Mesenchymal stem cell (in vitro differentiated cells and primary cell): ENCODE measurements around the gene CD28.

ENCODE experiments used
- DNase-seq: peaks from one replicate; pipeline ENCODE4 v3.0.0-alpha.2; 2013
- H2AFZ ChIP-seq: one replicate; pipeline ENCODE4 v1.6.1; 2013; ENCODE audit warnings: low read depth, mild to moderate bottlenecking, control low read depth, inconsistent platforms, low read length, moderate library complexity
- H2AK5ac ChIP-seq: 2 replicates; pipeline ENCODE4 v1.6.1; 2013; ENCODE audit warnings: low read length, moderate library complexity, mild to moderate bottlenecking, inconsistent platforms; ENCODE audit not compliant: severe bottlenecking
- H2BK120ac ChIP-seq: one replicate; pipeline ENCODE4 v1.6.1; 2013; ENCODE audit warnings: low read depth, mild to moderate bottlenecking, inconsistent platforms, low read length, moderate library complexity
- H2BK12ac ChIP-seq, 2 experiments: one replicate each; pipeline ENCODE4 v1.6.1; 2013; ENCODE audit warnings: inconsistent platforms in 2 of 2, low read length in 2 of 2, mild to moderate bottlenecking in 2 of 2, moderate library complexity in 2 of 2, control low read depth in 1 of 2
- H2BK15ac ChIP-seq: one replicate; pipeline ENCODE4 v1.6.1; 2013; ENCODE audit warnings: mild to moderate bottlenecking, low read depth, inconsistent platforms; ENCODE audit not compliant: poor library complexity, severe bottlenecking
- H2BK5ac ChIP-seq: 2 replicates; pipeline ENCODE4 v1.6.1; 2013; ENCODE audit warnings: low read depth, mild to moderate bottlenecking, low read length, control low read depth, inconsistent platforms; ENCODE audit not compliant: poor library complexity, severe bottlenecking
- H3K14ac ChIP-seq, 2 experiments: one replicate each; pipeline ENCODE4 v1.6.1; 2013; ENCODE audit warnings: inconsistent platforms in 2 of 2, low read length in 2 of 2, control low read depth in 1 of 2, mild to moderate bottlenecking in 1 of 2, moderate library complexity in 1 of 2
- H3K18ac ChIP-seq, 2 experiments: one replicate each; pipeline ENCODE4 v1.6.1; 2013; ENCODE audit warnings: inconsistent platforms in 2 of 2, low read length in 2 of 2, control low read depth in 1 of 2, low read depth in 1 of 2, mild to moderate bottlenecking in 1 of 2
- H3K23ac ChIP-seq, 2 experiments: one replicate each; pipeline ENCODE4 v1.6.1; 2013; ENCODE audit warnings: inconsistent platforms in 2 of 2, low read length in 2 of 2, mild to moderate bottlenecking in 2 of 2, moderate library complexity in 2 of 2, control low read depth in 1 of 2
- H3K27ac ChIP-seq: 2 replicates; pipeline ENCODE4 v1.5.1; 2013; ENCODE audit warnings: mild to moderate bottlenecking, moderate library complexity, low read length, control low read depth, inconsistent platforms; ENCODE audit not compliant: poor library complexity, severe bottlenecking
- H3K27me3 ChIP-seq, 2 experiments: 2 replicates each; pipeline versions ENCODE4 v1.6.1 to v1.7.0; 2013; ENCODE audit warnings: low read length in 2 of 2, mild to moderate bottlenecking in 2 of 2, moderate library complexity in 2 of 2, control low read depth in 1 of 2, inconsistent platforms in 1 of 2; ENCODE audit not compliant: control insufficient read depth in 1 of 2, insufficient read depth in 1 of 2
- H3K36me3 ChIP-seq, 2 experiments: 2 replicates each; pipeline versions ENCODE4 v1.6.1 to v1.7.0; 2013; ENCODE audit warnings: low read length in 2 of 2, control low read depth in 1 of 2, inconsistent platforms in 1 of 2, low read depth in 1 of 2, mild to moderate bottlenecking in 1 of 2; ENCODE audit not compliant: insufficient read depth in 2 of 2, control insufficient read depth in 1 of 2
- H3K4ac ChIP-seq, 2 experiments: one replicate each; pipeline ENCODE4 v1.6.1; 2013; ENCODE audit warnings: inconsistent platforms in 2 of 2, low read length in 2 of 2, mild to moderate bottlenecking in 2 of 2, moderate library complexity in 2 of 2, control low read depth in 1 of 2, low read depth in 1 of 2
- H3K4me1 ChIP-seq: 2 replicates; pipeline ENCODE4 v1.6.1; 2013; ENCODE audit warnings: low read depth, low read length, control low read depth; ENCODE audit not compliant: control insufficient read depth, insufficient read depth
- H3K4me2 ChIP-seq: 2 replicates; pipeline ENCODE4 v1.6.1; 2013; ENCODE audit warnings: low read length, mild to moderate bottlenecking, inconsistent platforms; ENCODE audit not compliant: poor library complexity, severe bottlenecking
- H3K4me3 ChIP-seq, 2 experiments: 2 replicates each; pipeline versions ENCODE4 v1.5.1 to v1.7.0; 2013; ENCODE audit warnings: low read length in 2 of 2, mild to moderate bottlenecking in 2 of 2, control low read depth in 1 of 2, low read depth in 1 of 2; ENCODE audit not compliant: insufficient read depth in 1 of 2
- H3K79me1 ChIP-seq: replicated peaks from 2 replicates; pipeline ENCODE4 v1.6.1; 2013; ENCODE audit warnings: mild to moderate bottlenecking, control low read depth, low read length, inconsistent platforms; ENCODE audit not compliant: poor library complexity, severe bottlenecking
- H3K9ac ChIP-seq: 2 replicates; pipeline ENCODE4 v1.7.0; 2013; ENCODE audit warnings: mild to moderate bottlenecking, low read length, moderate library complexity
- H3K9me3 ChIP-seq: 2 replicates; pipeline ENCODE4 v1.7.0; 2013; ENCODE audit warnings: mild to moderate bottlenecking, low read length; ENCODE audit not compliant: control insufficient read depth
- H4K8ac ChIP-seq: one replicate; pipeline ENCODE4 v1.6.1; 2013; ENCODE audit warnings: inconsistent platforms, mild to moderate bottlenecking, low read length, moderate library complexity
- H4K91ac ChIP-seq: one replicate; pipeline ENCODE4 v1.6.1; 2013; ENCODE audit warnings: mild to moderate bottlenecking, low read length, inconsistent platforms
- WGBS: methylation state at CpG from one replicate; pipeline ENCODE4 v1.1.7; 2013; ENCODE audit warnings: mixed read lengths; 5-methylcytosine and 5-hydroxymethylcytosine counted together

Gene CD28

DNA sequence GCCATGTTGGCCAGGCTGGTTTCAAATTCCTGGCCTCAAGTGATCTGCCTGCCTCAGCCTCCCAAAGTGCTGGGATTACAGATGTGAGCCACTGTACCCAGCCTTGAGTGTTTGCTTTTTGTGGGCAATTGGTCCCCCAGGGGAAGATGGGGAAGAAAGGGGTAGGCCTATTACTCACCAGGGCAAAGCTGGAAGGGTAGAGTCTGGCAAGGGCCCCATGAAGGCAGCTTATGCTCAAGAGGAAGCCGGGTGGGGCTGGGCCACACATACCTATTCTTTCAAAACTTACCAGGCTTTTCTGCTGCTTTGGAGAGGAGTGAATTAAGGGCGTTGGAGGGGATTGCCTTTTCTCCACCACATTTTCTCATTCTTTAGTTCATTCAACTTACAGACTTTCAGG lies 24.5 kb upstream of the CD28 start:
- peaks cover 2% of the 10 kb centered on the region for H3K4me1 ChIP-seq
- no peak overlapping the region for H2AFZ ChIP-seq
- WGBS, result no CpG with 5 or more reads among the region's 2 CpGs
- H2BK5ac ChIP-seq, result no peak overlapping the region
- peak overlapping the region; percentile 62 for H3K9ac ChIP-seq
- no peaks in the 10 kb centered on the region for H3K9me3 ChIP-seq
- peak overlapping the region in 1 of 2 experiments; percentile 27 for H2BK12ac ChIP-seq
- no peak overlapping the region for H2BK120ac ChIP-seq
- H3K79me1 ChIP-seq, result no peaks in the 10 kb centered on the region
- H3K4me3 ChIP-seq, result peak overlapping the region in 1 of 2 experiments; percentile 53
- H3K27ac ChIP-seq, result no peak overlapping the region
- no peaks in the 10 kb centered on the region for H3K27me3 ChIP-seq
- H4K8ac ChIP-seq, result peak overlapping the region; percentile 10
- peak overlapping the region in 1 of 2 experiments; percentile 31 for H3K14ac ChIP-seq
- H3K23ac ChIP-seq, result no peak overlapping the region
- peak overlapping the region; percentile 0 for H4K91ac ChIP-seq
- no peak for DNase-seq
- no peak overlapping the region for H3K4me2 ChIP-seq
- no peak overlapping the region for H3K4ac ChIP-seq
- H3K36me3 ChIP-seq, result no peaks in the 10 kb centered on the region
- no peak overlapping the region for H2BK15ac ChIP-seq
- no peak overlapping the region for H2AK5ac ChIP-seq
- H3K18ac ChIP-seq, result peak overlapping the region; percentile 52 to 76

DNA sequence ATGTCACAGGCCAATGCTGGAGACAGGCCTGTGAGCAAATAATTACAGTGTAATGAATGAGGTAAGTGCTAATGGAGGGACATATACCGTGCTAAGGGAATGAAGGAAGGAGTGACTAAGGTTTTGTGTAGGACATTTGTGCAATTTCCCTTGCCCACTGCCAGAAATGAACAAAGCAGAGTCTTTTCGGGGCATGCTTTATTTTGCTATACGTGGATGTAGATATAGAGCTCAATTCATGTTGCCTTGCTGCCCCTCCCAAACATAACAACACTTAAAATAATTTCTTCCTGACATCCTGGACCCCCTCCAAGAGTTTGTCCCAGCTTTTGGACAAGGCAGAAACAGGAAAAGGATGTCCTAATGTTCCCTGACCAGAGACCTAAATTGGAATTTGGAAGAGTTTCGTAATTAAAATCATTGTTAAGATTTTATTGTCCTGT lies 23.7 kb upstream of the CD28 start:
- Histone ChIP-seq H3K36me3 (no peaks in the 10 kb centered on the region), H2BK120ac (no peak overlapping the region), H3K23ac (no peak overlapping the region), H3K79me1 (no peaks in the 10 kb centered on the region), H3K27ac (no peak overlapping the region), H2BK5ac (no peak overlapping the region), H3K14ac (no peak overlapping the region), H4K91ac (no peak overlapping the region), H2AFZ (no peak overlapping the region), H3K4me2 (no peak overlapping the region), H3K18ac (peak overlapping the region; percentile 56 to 61), H3K4ac (no peak overlapping the region), H3K4me3 (no peak overlapping the region), H2BK15ac (no peak overlapping the region), H2AK5ac (no peak overlapping the region), H2BK12ac (peak overlapping the region in 1 of 2 experiments; percentile 46), H4K8ac (peak overlapping the region; percentile 19), H3K9me3 (no peaks in the 10 kb centered on the region), H3K27me3 (no peaks in the 10 kb centered on the region), H3K4me1 (peaks cover 2% of the 10 kb centered on the region), H3K9ac (peak overlapping the region; percentile 62)
- peak; percentile 90 for DNase-seq
- 60% methylated on average over 2 of the region's 4 CpGs for WGBS

DNA sequence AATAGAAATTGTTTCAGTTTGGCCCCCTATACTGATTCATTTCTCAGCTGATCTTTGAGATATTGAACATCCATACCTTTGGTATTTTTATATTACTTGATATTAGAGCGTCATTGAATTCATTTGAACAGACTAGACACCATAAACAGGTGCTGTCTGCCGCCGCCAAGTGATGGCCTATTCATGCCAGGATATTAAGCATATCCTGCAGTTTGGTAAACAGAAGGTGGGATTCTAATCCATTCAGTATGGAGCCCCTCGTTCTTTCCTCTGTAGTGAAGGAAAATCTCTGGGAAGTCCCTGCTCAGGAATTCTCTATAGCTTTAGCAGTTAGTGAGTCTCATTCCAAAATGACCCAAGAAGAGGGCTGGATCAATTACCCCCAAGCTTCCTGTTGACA lies 23.0 kb upstream of the CD28 start:
- Histone ChIP-seq H3K4ac (no peak overlapping the region), H3K23ac (no peak overlapping the region), H2BK15ac (no peak overlapping the region), H3K36me3 (no peaks in the 10 kb centered on the region), H3K4me3 (no peak overlapping the region), H3K4me1 (peaks cover 2% of the 10 kb centered on the region), H3K4me2 (no peak overlapping the region), H4K91ac (no peak overlapping the region), H3K18ac (peak overlapping the region in 1 of 2 experiments; percentile 80), H3K27ac (no peak overlapping the region), H3K14ac (no peak overlapping the region), H3K9ac (peak overlapping the region; percentile 62), H2BK5ac (no peak overlapping the region), H2BK120ac (no peak overlapping the region), H2AK5ac (no peak overlapping the region), H4K8ac (no peak overlapping the region), H2AFZ (no peak overlapping the region), H3K9me3 (no peaks in the 10 kb centered on the region), H2BK12ac (no peak overlapping the region), H3K27me3 (no peaks in the 10 kb centered on the region), H3K79me1 (no peaks in the 10 kb centered on the region)
- DNase-seq, result no peak
- WGBS, result 92% methylated on average over 4 of the region's 4 CpGs

DNA sequence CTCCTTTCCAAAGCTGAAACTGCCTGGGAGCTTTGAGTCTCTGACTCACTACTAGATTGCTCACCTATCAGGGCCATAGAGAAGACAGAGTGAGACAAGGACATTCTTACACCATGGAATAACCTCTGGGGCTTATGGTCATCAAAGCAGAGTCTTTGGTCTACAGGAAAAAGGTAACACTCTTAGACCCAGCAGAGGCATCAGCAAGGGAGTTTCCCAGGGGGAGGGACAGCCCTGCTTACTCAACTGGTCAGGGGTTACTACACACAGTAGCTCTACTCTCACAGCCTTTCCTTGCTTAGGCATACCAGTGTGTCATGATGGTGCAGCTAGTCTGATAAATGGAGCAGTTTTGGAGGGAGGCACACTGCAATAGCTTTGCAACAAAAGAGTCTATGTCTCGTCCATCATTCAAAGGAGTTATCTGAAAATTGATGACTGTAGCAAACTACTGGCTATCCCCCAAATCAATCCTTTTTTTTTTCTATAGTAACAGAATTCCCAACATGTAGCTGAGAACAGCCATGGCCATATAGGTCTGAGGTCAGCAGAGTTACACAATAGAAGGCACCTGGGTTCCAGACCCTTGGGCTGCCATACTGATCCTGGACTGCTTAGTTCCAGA lies 22.4 kb upstream of the CD28 start:
- Histone ChIP-seq H2AFZ (no peak overlapping the region), H3K14ac (no peak overlapping the region), H2BK12ac (peak overlapping the region; percentile 38 to 92), H3K4me2 (no peak overlapping the region), H2BK5ac (no peak overlapping the region), H3K79me1 (no peaks in the 10 kb centered on the region), H3K9ac (peak overlapping the region; percentile 80), H3K4ac (peak overlapping the region in 1 of 2 experiments; percentile 53), H3K27ac (no peak overlapping the region), H3K4me3 (no peak overlapping the region), H2BK15ac (no peak overlapping the region), H3K9me3 (no peaks in the 10 kb centered on the region), H3K36me3 (no peaks in the 10 kb centered on the region), H2AK5ac (peak overlapping the region; percentile 27), H2BK120ac (no peak overlapping the region), H3K4me1 (peaks cover 3% of the 10 kb centered on the region), H4K8ac (peak overlapping the region; percentile 21), H4K91ac (no peak overlapping the region), H3K23ac (no peak overlapping the region), H3K18ac (peak overlapping the region in 1 of 2 experiments; percentile 80), H3K27me3 (no peaks in the 10 kb centered on the region)
- 73% methylated on average over 1 of the region's 1 CpG for WGBS
- DNase-seq, result peak; percentile 96
